Fibroblast of skin of left quadriceps (primary cell): ENCODE measurements around the gene TMEM53.

Experiments
- DNase-seq, 2 experiments: peaks; one replicate each; pipeline ENCODE4 v3.0.0-alpha.2; 2013; ENCODE audit warnings: low read depth in 2 of 2

Gene TMEM53

GRCh38 chr1:44647896-44648295 is 26.4 kb downstream of the TMEM53 start:
- no peak for DNase-seq

DNA sequence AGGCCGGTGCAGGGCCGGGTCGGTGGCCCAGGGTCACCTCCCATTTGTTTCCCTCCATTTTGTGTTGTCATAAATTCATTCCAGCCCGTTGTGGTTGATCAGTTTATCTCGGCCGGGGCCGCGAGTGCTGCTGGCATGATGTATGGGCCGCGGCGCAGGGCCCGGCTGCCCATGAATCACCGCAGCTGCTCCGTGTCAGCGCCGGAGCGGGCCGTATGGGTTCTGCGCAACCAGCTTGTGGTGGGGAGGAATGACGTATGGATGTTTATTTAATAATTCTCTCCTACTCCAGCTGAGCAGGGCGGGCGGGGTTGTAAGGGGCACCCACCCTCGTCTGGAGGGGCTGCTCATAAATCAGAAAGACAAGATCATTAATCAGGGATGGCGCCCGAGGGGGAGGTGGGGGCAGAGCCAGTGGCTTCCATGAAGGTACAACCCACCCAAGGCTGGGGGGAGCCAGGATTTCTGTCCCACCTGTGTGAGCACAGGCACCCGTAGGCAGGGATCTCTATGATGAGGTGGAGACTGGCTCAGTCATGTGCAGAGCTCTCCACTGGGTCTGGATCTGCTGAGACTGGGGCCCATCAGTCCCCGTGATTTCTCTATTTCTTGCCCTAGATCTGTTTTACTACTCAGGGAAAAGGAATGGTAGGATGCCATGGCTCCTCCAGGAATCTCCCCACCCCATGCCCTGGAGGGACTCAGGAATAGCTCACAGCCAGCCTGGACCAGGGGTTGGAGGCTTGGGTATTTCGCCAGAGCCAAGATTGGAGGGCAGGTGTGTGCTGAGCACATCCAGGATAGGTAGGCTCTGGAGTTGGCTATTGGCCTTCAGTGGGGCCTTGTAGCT is 27.8 kb downstream of the TMEM53 start:
- no peak for DNase-seq

- no peak for DNase-seq
Measured at GRCh38 chr1:44645476-44646244, 28.6 kb downstream of the TMEM53 start.

DNA sequence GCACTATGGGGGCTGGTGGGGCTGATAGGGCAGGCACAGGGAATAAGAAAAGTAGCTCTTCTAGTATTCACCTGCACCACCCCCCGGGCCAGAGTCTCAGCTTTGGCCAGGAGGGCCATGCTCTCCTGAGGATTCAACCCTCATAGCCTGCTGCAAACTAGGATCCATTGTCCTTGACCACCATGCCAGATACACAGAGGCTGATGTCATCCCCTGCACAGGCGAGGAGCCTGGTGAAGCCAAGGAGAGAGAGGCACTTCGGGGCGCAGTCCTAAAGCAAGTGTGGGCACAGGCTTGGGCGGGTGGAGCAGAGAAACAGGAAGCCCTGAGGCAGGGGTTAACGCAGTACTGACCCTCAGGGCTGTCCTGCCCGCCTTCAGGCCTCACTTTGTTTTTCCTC is 29.5 kb downstream of the TMEM53 start:
- DNase-seq, result no peak

- no peak for DNase-seq
Measured at GRCh38 chr1:44643721-44644334, 30.5 kb downstream of the TMEM53 start.

DNA sequence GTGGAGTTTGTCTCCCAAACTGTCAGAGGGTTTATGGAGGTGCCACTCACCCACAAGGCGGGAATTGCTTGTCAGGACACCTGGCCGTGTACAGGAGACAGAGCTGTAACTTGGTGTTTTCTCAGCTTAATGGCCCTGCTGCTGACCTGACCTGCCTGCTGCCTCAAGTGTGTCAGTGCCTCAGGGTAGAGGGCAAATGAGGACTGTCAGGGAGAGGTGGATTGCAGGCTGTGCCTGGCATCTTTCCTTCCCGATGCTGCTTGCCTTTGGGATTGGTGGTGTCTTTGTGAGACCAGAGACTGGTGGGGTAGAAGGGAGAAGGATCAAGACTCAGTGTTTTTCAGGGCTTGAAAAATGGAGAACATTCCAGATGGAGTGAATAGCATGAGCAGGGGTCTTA is 31.4 kb downstream of the TMEM53 start:
- no peak for DNase-seq

DNA sequence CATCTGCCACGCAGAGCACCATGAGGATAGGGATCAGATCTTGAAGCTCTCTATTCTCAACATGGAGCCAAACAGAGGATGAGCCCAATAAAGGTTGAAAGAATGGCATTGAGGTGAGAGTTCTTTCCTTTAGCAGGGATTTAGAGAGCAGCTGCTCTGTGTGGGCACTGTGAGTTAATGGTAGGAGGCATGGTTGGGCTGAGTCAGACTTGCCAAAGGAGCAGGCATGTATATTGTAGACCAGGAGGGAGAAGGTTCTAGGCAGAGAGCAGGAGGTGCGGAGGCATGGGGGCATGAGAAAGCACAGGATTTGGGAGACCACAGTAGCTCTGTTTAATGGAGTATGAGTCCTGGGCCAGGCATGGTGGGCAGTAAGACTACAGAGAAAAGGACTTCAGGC is 32.0 kb downstream of the TMEM53 start:
- DNase-seq, result no peak

DNA sequence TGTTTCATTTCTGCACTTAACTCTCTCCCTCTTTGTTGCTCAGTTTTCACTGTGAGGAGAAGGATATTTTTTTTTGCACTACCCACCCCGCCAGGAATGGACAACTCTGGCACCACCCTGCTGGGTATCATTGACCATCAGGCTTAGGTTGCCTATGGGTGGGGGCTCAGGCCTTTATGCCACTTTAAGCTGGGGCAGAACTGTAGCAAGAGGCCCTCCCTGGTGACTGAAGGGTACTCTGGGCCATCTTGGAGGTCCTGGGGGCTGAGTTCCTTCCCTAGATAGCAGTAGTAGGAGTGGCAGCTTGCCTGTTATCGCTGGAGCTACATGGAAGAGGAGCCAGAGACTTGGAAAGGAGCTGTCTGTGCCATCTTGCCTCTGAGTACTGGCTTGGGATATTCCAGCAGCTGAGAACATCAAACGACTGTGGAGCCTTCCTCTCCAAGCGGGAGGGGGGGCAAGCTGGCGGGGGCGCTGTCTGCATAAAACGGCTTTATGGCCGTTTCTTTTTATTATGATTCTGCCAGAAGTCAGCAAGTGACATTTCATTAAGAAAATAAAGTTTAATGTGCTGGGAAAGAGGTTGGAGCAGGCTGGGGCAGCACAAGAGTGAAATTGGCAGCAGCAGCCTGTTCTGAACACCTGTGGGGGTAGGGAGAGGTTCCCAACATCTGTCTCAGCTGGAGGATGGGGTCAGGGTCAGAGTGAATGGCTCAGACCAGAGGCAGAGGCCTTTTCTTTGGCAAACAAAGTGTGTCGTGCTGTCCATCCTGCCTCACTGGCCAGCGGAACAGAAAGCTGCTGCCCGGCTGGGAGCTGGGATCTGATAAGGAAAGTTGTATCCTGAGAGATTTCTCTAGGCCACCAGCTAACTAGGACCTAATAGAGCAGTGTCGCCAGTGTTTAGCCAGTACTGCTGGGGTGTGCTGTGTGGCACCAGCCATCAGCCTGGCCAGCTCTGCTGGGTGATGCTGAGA is 32.9 kb downstream of the TMEM53 start:
- DNase-seq, result no peak

- DNase-seq, result no peak
Measured at GRCh38 chr1:44640200-44640853, 34.0 kb downstream of the TMEM53 start.

- DNase-seq, result no peak
Measured at GRCh38 chr1:44637702-44638411, 36.4 kb downstream of the TMEM53 start.

DNA sequence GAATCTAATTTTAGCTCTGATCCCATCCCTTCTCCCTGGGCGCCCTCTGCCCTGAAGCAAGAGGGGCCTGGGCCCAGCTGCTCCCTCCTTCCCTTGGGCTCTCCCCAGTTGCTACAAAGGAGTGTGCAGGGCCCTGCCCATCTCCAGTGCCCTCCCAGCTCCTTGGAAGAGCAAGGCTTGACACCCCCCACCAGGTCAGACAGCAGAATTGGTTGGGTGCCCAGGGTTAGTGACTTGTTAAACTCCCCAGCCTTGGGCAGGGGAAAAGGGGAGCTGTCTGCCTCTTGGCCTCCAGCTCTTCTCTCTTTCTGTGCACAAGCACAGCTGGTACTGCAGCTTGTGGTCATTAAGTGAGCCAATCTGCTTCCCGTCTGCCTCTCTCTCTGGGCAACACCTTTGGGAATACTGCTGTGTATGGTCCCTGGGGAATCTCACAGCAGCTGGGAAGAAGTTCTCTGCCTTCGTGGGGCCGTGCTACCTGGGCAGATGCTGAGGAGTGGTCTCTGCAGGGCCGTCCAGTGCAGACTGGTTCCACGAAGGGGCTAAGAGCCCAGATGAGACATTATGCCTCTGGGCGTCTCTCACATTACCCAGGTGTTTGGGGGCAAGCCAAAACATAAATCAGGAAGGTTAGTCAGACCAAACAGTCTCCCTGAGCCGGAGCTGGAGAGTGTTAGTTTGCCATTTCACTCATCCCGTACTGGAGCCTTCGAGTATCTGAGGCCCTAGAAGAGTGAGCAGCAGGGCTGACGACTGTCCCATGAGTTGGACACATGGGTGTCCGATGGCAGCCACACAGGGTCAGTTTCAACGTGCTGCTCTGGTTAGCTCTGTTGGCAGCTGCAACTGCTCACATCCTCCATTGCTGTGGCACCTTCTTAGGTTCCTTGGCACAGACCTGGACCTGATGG is 37.3 kb downstream of the TMEM53 start:
- DNase-seq, result no peak

DNA sequence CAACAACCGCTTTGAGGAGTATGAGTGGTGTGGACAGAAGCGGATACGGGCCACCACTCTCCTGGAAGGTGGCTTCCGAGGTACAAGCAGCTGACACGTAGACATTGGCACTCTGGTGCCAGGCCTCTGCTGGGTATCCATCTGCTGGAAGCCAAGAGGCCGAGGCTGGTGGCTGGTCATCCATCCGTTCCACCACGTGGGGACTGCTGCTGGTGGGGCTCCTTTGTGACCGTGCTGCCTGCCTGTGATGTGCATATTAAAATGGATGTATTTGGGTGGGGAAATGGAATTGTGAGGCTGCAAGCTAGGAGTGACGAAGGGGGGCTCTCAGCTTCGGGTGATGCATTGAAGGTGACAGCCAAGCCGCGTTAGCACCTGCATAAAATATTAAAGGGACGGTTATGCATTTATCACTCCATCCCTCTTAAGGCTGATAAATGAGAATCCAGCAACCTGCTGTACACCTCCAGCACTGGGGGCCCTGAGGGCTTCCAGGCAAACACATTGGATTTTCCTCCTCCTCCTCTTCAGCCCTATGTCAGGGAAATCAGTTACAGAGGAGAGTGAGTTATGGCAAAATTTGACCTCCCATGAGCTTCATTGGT is 38.1 kb downstream of the TMEM53 start:
- DNase-seq, result no peak

DNA sequence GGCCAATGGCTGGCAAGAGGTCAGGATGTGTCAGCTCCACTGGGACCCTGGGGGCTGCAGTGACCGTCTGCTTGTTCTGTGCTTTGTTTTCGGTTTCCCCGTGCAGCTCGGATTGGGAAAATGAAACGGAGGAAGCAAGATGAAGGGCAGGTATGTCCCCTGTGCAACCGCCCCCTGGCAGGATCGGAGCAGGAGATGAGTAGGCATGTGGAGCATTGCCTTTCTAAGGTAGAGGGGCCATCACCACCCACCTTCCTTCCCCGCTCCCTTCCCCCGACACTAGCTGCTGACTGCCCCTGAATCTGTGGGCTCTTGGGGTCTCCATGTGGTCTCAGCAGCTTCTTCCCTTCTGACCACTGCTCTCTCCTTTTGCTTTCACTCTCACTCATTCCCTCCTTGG is 38.8 kb downstream of the TMEM53 start:
- no peak for DNase-seq

DNA sequence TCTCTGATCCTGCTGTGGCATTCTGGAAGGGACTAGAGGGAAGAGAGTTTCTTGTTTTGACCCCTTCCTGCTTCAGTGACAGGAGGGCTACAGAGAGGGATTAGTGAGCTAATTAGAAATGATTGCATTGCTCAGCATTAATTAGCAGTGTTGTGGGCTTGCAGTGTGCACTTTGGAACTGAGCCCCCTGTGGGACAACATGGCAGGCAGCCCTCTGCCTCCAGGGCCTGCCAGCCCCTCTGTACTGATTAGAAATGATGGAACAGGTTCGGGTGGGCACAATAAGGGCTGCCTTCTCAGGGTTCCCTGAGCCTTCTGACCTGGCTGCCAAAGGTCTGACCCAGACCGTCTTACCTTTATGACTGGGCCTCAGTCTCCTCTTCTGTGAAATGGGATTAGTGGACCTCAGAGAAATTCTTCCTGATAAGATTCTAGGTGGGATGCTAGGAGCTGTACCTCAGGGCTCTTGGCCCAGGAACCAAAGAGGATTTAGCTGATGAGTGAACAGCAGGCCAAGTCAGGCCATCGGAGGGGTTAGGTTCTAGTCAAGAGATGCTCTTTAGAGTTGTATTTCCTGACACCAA is 39.6 kb downstream of the TMEM53 start:
- DNase-seq, result no peak

DNA sequence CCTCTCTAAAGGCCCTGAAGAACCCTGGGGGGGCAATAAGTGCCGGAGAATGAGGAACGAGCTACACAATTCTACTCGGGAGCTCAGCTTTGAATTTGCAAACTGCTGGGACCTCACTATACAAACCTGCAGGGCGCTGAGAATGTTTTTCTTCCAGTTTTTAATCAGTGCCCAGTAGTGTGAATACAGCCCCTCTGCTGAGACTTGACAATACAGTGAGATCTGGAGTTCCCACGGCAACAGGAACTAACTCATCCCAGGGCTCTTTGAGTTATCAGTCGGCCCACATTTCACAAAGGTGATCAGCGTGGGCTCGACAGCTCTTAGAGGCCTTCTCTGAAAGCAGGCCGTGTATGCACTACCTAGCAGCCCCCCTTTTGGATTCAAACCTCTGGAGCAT is 41.7 kb downstream of the TMEM53 start:
- DNase-seq, result no peak

DNA sequence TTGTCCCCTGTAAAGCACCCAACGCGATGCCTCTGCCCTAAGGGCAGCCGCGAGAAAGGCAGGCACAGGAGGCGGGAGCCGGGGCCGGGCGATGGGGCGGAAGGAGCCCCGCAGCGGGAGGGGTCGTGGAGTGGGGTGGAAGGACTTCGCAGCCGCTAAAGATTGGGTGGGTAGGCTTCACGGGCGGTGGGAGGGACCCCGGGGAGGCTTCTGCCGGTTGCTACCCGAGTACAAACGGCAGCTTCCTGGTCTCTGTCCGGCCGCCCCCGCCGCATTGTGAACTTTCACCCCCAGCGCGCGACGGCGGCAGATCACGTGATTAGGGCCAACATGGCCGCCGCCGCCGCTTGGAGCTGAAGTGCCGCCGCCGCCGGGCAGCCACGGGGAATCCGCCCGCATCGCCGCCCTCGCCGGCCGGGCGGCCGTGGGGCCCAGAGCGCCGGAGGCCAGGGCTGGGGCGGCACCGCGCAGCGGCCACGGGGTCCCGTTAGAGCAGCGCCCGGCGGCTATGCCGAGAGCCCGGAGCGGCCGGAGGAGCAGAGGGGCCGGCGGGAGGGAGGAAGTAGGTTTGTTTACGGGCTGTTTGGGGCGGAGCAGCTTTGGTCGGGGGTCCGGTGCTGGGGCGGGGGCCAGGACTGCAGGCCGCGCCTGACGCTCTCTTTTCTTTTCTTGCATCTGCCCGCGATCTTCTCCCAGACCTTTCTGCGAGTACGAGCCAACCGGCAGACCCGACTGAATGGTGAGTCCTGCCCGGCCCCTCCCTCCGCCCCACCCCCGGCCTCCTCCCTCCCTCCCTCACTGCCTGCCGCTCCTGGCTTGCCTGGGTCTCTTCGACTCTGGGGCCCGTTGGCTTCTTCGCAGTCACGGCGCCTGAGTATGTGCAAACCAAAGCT is 42.4 kb downstream of the TMEM53 start:
- peak; percentile 65 to 73 for DNase-seq

DNA sequence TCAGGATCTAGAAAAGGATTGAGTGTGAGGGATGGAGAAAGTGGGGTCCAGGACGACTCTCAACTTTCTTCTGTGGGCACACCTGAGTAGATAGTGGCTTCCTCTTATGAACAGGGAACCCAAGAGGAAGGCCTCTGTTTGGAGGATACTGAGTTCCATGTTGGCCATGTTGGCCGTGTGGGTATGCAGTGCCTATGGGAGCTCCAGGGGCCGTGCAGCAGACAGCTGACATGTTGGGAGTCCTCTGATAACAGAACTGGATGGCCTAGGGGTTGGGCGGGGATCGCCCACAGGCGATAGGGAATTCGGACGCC is 43.0 kb downstream of the TMEM53 start:
- no peak for DNase-seq

DNA sequence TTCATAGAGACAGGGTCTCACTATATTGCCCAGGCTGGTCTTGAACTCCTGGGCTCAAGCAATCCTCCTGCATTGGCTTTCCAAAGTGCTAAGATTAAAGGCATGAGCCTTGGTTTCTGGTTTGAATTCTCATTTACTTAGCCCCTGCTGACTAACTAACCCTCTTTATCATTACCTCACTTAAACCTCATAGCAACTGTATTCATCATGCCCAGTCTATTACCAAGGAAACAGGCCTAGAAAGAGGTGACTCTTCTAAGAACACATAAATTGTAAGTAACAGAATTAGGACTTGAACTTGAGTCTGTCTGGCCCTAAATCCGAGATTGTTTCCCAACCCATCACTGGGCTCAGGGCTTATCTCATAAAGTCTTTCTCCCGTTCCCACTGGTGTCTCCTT is 44.2 kb downstream of the TMEM53 start:
- DNase-seq, result no peak
